SK-N-MC (cell line): ENCODE measurements around the gene C11orf21.

ENCODE experiments used
- EZH2 ChIP-seq: fragments of 200-600 bp; sonication (generic); IDR thresholded peaks from one replicate; pipeline ENCODE4 v1.6.1; 2017; ENCODE audit warnings: antibody characterized with exemption
- FOXP2 ChIP-seq: optimal IDR thresholded peaks from 2 replicates; pipeline ENCODE3; 2011; ENCODE audit warnings: mild to moderate bottlenecking, moderate library complexity; ENCODE audit not compliant: insufficient read depth; ENCODE audit errors: extremely low read length, control extremely low read depth
- POLR2AphosphoS5 ChIP-seq: IDR thresholded peaks from 2 replicates; pipeline ENCODE4 v1.6.1; 2012; ENCODE audit warnings: mild to moderate bottlenecking, low read depth, low read length, borderline replicate concordance

DNA sequence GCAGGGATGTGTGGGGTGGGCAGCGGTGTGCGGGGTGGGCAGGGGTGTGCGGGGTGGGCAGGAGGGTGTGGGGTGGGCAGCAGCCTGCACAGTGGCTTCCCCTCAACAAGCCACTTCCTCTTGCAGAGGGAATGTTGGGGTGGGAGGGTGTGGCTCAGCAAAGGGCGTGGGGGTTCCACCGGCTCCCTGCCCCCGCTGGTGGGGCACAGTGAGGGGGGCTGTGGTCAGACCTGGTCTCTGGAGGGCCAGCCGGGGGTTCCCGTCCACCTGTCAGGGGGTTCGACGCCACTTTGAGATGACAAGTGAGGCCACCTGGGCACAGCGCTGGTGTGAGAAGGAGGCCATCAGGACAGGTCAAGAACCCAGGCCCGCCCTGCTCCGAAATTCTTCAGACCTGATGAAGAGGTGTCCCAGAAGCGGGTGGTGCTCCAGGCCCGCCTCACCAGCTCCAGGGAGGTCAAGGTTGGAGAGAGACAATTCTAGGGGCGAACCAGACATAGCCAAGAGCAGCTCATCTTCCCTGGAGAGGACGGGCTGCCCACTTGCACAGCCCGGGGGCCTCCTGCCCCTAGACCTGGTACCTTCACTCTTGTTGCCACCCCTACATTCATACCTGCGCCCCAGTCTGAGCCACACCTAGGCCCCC is 1.3 kb downstream of the C11orf21 start:
- TF ChIP-seq POLR2AphosphoS5 (no peak), EZH2 (no peak), FOXP2 (no peak)
